AG04450 (cell line): Measurements from ENCODE around the gene ZNF516. TPM values are rescaled to one million over a fixed set of nuclear protein-coding genes. Genes with fewer than 3 reads are reported as not detected.

Experiments used
- CTCF ChIA-PET: fragments of 300-600, 350-600 bp; formaldehyde crosslinking; extraction: SDS; loops from one replicate; lab custom pipeline; 2022; ENCODE audit warnings: antibody characterized with exemption, inconsistent platforms; lab: Charles Lee
- POLR2A ChIA-PET: fragments of 350-600 bp; formaldehyde crosslinking; extraction: SDS; loops from one replicate; lab custom pipeline; 2021; ENCODE audit warnings: antibody characterized with exemption, inconsistent platforms; lab: Yijun Ruan, JAX
- DNase-seq: peaks from one replicate; pipeline ENCODE4 v3.0.0-alpha.2; 2011; ENCODE audit warnings: low read depth, low spot score
- H3K27ac ChIP-seq: one replicate; pipeline ENCODE4 v1.5.1; 2012; ENCODE audit warnings: low read depth, low read length, control low read depth
- H3K27me3 ChIP-seq: one replicate; pipeline ENCODE4 v1.6.0; 2012; ENCODE audit warnings: low read length; ENCODE audit not compliant: control insufficient read depth, insufficient read depth
- H3K4me3 ChIP-seq: 2 replicates; pipeline ENCODE4 v1.5.1; 2011; ENCODE audit warnings: mild to moderate bottlenecking, low read depth, low read length, control low read depth
- H3K9me3 ChIP-seq: 2 replicates; pipeline ENCODE4 v1.5.1; 2012; ENCODE audit warnings: low read length; ENCODE audit not compliant: control insufficient read depth, insufficient read depth
- polyA plus RNA-seq: library from polyadenylated mRNA; depleted of rRNA; stranded (reverse); fragments of >200 nt; gene quantifications from 2 replicates; pipeline ENCODE4 v1.2.3, GENCODE V29; 2011
- TF ChIP-seq, protein P1 (sequence below): IDR thresholded peaks from 2 replicates; pipeline ENCODE4 v1.5.1; 2011; ENCODE audit warnings: low read depth, low read length, control low read depth, inconsistent platforms

Gene ZNF516
- polyA plus RNA-seq, 1 experiment, result 15.5 TPM

DNA sequence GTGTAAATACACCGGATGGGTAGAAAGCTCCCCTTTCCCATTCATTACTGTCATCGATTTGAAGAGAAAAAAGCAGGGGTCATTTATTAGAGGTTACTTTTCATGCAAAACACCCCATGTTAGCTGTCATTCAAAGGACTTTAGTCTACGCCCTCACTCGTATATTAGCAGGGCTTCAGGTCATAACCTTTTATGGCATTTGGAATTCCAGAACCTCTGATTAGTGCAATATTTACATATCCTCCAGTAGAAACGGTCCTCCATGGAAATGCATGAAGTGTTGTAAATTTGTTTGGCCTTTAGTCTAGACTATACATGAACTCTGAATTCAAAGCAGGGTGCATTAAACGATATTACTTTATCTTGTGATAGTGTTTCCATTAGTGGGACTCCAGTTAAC lies 180.5 kb downstream of the ZNF516 start:
- DNase-seq, result no peak
- Histone ChIP-seq H3K27ac (no peak overlapping the region), H3K4me3 (no peak overlapping the region), H3K27me3 (peaks cover 9% of the 10 kb centered on the region), H3K9me3 (no peaks in the 10 kb centered on the region)
- CTCF ChIA-PET, result no interaction called here
- POLR2A ChIA-PET, result no interaction called here
- TF ChIP-seq, protein P1, sequence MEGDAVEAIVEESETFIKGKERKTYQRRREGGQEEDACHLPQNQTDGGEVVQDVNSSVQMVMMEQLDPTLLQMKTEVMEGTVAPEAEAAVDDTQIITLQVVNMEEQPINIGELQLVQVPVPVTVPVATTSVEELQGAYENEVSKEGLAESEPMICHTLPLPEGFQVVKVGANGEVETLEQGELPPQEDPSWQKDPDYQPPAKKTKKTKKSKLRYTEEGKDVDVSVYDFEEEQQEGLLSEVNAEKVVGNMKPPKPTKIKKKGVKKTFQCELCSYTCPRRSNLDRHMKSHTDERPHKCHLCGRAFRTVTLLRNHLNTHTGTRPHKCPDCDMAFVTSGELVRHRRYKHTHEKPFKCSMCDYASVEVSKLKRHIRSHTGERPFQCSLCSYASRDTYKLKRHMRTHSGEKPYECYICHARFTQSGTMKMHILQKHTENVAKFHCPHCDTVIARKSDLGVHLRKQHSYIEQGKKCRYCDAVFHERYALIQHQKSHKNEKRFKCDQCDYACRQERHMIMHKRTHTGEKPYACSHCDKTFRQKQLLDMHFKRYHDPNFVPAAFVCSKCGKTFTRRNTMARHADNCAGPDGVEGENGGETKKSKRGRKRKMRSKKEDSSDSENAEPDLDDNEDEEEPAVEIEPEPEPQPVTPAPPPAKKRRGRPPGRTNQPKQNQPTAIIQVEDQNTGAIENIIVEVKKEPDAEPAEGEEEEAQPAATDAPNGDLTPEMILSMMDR, result no peak

GRCh38 chr18:76314015-76314414 lies 181.0 kb downstream of the ZNF516 start:
- DNase-seq, result no peak
- Histone ChIP-seq H3K9me3 (no peaks in the 10 kb centered on the region), H3K27me3 (peaks cover 9% of the 10 kb centered on the region), H3K4me3 (no peak overlapping the region), H3K27ac (no peak overlapping the region)
- TF ChIP-seq, protein P1, result no peak
- POLR2A ChIA-PET, result no interaction called here
- CTCF ChIA-PET, result no interaction called here
